SIG-M5 treated with dmso at 0.1 percent for 504 hours (cell line): ENCODE measurements around the gene CAMSAP1.

Experiments
- DNase-seq: peaks from one replicate; lab custom pipeline; 2025; ENCODE audit not compliant: unreplicated experiment; lab: John Stamatoyannopoulos, UW

CAMSAP1 gene

GRCh38 chr9:135763716-135764446, 143.5 kb downstream of the CAMSAP1 start:
- no peak for DNase-seq

DNA sequence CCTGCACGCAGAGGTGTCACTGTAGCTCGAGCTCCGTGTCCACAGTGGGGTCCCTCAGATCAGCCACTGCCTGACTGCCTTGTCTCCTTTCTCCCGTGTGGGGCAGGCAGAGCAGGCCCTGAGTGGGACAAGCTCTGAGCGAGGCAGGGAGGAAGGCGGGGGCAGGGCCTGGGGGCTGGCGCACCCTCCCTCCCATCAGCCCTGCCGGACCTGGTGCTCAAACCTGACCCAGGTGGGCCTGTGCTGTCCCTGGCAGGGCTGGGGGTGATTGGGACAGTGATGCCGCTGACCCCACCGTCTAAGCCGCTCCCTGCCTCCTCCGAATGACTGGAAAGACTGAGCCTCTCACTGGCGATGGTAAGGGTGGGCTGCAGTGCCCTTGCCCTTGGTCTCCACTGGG, 144.4 kb downstream of the CAMSAP1 start:
- DNase-seq, result no peak

GRCh38 chr9:135761845-135762168, 145.5 kb downstream of the CAMSAP1 start:
- DNase-seq, result no peak

- no peak for DNase-seq
Observed at GRCh38 chr9:135761150-135761844, 146.0 kb downstream of the CAMSAP1 start.

DNA sequence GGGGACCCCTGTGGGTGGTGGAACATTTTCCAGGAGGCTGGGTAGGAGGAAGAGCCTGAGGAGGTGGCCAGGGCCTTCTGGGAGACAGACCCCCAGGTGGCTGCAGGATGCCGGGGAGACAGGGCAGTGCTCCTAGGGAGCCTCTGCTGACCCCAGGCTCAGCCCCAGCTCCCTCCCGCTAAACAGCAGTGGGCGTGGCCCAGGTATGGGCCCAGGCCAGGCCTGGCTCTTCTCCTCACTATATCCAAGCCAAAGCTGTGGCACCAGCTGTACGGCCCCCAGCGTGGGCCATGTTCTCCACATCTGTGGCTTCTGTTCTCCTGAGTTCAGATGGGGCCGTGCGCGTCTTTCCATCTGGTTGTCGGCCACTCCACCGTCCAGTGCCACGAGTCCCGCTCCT, 146.9 kb downstream of the CAMSAP1 start:
- DNase-seq, result no peak

DNA sequence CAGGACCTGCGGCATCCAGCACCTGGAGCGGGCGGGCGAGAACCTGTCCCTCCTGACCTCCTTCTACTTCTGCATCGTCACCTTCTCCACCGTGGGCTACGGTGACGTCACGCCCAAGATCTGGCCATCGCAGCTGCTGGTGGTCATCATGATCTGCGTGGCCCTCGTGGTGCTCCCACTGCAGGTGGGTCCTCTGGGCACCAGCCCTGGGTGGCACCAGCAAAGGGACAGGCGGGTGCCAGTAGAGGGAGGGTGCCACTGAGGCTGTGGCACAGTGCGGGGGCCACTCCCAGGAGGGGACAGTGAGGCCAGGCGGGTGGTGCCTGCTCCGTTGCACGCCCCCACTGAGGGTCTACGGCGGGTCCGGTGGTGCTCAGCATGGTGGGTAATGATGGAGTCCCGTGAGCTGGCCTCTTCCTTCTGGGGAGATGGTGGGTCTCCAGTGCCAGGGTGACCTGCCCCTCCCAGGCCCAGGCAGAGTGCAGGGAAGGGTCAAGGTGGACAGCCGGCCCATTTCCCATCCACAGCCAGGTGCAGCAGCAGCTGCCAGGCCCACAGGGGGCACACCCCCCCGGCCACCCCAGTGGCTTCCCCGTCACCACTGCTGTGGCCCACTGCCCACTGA, 147.6 kb downstream of the CAMSAP1 start:
- DNase-seq, result no peak

- DNase-seq, result no peak
Observed at GRCh38 chr9:135758870-135759269, 148.5 kb downstream of the CAMSAP1 start.
